GM19463 (cell line): ENCODE results near the gene PLCB3.

Experiments
- ATAC-seq: cut with Tn5 transposase; IDR thresholded peaks from one replicate; pipeline ENCODE4 v1.9.1; 2021; ENCODE audit warnings: mild to moderate bottlenecking, moderate library complexity; ENCODE audit not compliant: unreplicated experiment

PLCB3 gene

GRCh38 chr11:64220798-64221197 is 30.5 kb upstream of the PLCB3 start:
- ATAC-seq, result no peak

GRCh38 chr11:64222651-64223000 is 28.7 kb upstream of the PLCB3 start:
- no peak for ATAC-seq

- ATAC-seq, result no peak
These were observed 28.2 kb upstream of the PLCB3 start for GRCh38 chr11:64223001-64223651.

- ATAC-seq, result no peak
These were observed 27.0 kb upstream of the PLCB3 start for GRCh38 chr11:64224151-64224890.

- no peak for ATAC-seq
These were observed 26.3 kb upstream of the PLCB3 start for GRCh38 chr11:64224891-64225607.

- ATAC-seq, result peak; percentile 53
These were observed 25.5 kb upstream of the PLCB3 start, which contains the start of the genes NUDT22 and TRPT1 for GRCh38 chr11:64225608-64226506. NUDT22 (plus strand) TSS chr11:64226274; CDS start chr11:64226653, 379 bp downstream. TRPT1 (minus strand) TSS chr11:64226186; CDS start chr11:64225860, 326 bp downstream.

GRCh38 chr11:64226507-64227051 is 24.8 kb upstream of the PLCB3 start:
- peak; percentile 34 for ATAC-seq

GRCh38 chr11:64227405-64227956 is 23.8 kb upstream of the PLCB3 start:
- ATAC-seq, result no peak

- no peak for ATAC-seq
These were observed 22.1 kb upstream of the PLCB3 start for GRCh38 chr11:64229090-64229743.

GRCh38 chr11:64229744-64230170 is 21.6 kb upstream of the PLCB3 start:
- no peak for ATAC-seq

GRCh38 chr11:64230171-64230984 is 21.0 kb upstream of the PLCB3 start, which contains the start of gene DNAJC4:
DNAJC4 (plus strand) TSS chr11:64230548; CDS start chr11:64230855, 307 bp downstream.
- ATAC-seq, result peak; percentile 38

- no peak for ATAC-seq
These were observed 20.4 kb upstream of the PLCB3 start for GRCh38 chr11:64230985-64231365.

- no peak for ATAC-seq
These were observed 19.8 kb upstream of the PLCB3 start for GRCh38 chr11:64231546-64231945.

- ATAC-seq, result no peak
These were observed 19.0 kb upstream of the PLCB3 start for GRCh38 chr11:64232182-64232966.

GRCh38 chr11:64232967-64233315 is 18.4 kb upstream of the PLCB3 start:
- ATAC-seq, result no peak

GRCh38 chr11:64233913-64234586 is 17.3 kb upstream of the PLCB3 start, which contains the start of gene VEGFB:
VEGFB (plus strand) TSS chr11:64234584; CDS start chr11:64234834, 250 bp downstream.
- ATAC-seq, result peak; percentile 48

- ATAC-seq, result peak; percentile 28
These were observed 16.5 kb upstream of the PLCB3 start for GRCh38 chr11:64234647-64235379.
